Hindlimb muscle (tissue), 1 donor: ENCODE data around the gene OR51B5. TPM values are rescaled to one million over a fixed set of nuclear protein-coding genes. Genes with fewer than 3 reads are reported as not detected.
"Not testable (repeated sequence)": the region's sequence is repeated elsewhere in the genome, so short reads cannot be mapped to it uniquely, and the experiment has no call there.

Experiments
- DNase-seq: peaks from one replicate; pipeline ENCODE4 v3.0.0-alpha.2; 2013
- polyA plus RNA-seq: library from polyadenylated mRNA; unstranded; fragments of 120-200 nt; gene quantifications from one replicate; pipeline ENCODE4 v1.2.1, GENCODE V29; 2013; ENCODE audit not compliant: insufficient read length

Gene OR51B5
- polyA plus RNA-seq, 1 donor, result not detected

DNA sequence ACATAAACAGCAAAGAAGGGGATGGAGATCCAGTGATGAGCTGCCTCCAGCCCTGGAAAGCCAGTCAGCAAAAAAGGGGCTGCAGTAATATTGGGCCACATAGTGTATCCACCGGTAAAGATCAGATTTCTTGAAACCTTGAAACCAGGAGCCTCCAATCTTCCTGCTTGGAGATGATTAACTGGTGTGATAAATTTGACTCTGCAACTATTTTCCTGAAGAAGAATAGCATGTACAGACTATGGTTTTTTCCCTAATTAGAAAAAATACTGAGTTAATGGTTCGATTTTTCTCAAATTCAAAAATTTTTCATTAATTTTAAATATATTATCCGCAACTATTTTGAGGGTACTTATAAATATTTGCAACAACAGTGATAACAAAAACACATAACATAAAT is 19.1 kb downstream of the OR51B5 start, which contains the start of gene OR51B2:
Gene OR51B2 (minus strand): TSS at position 101 of the 400 bp plus-strand sequence. CDS start 0 bp downstream, at position 101.
- DNase-seq, result no peak

DNA sequence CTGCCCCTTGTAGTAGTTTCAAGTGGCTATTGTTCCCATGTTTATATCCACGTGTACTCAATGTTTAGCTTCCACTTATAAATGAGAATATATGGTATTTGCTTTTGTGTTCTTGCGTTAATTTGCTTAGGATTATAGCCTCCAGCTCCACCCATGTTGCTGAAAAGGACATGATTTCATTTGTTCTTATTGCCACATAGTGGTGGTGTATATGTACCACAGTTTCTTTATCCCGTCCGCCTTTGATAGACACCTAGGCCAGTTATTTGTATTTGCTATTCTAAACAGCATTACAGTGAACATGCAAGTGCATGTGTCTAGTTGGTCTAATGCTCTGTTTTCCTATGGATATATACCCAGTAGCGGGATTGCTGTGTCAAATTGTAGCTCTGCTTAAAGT is 26.0 kb downstream of the OR51B5 start:
- no peak for DNase-seq

DNA sequence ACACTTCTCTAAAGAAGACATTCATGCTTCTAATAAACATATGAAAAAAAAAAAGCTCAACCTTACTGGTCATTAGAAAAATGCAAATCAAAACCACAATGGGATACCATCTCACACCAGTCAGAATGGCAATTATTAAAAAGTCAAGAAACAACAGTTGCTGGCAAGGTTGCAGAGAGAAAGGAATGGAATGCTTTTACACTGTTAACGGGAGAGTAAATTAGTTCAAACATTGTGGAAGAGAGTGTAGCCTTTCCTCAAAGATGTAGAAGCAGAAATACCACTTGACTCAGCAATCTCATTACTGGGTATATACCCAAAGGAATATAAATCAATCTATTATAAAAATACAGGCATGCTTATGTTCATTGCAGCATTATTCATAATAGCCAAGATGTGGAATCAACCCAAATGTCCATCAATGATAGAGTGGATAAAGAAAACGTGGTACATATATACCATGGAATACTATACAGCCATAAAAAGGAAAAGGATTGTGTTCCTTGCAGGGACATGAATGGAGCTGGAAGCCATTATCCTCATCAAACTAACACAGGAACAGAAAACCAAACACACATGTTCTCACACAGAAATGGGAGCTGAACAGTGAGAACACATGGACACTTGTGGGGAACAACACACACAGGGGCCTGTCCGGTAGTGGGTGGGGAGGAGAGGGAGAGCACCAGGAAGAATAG is 29.8 kb downstream of the OR51B5 start:
- DNase-seq, result not testable (repeated sequence)

DNA sequence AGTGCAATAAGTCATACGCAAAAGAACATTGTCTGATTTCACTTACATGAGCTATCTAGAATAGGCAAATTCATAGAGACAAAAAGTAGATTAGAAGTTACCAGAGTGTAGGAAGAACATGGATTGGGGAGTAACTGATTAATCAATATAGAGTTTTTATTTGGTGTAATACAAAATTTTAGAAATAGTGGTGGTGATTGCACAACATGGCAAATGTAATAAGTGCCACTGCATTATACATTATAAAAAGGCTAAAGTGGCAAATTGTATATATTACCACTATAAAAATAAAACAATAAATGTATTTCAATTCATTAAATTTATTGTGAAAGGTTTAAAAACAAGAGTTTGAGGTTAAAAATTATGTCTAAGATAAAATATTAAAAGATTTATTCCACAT is 32.9 kb downstream of the OR51B5 start:
- DNase-seq, result no peak

- no peak for DNase-seq
These were observed 35.9 kb downstream of the OR51B5 start for GRCh38 chr11:5307256-5308019.

GRCh38 chr11:5304046-5304445 is 39.3 kb downstream of the OR51B5 start:
- no peak for DNase-seq

DNA sequence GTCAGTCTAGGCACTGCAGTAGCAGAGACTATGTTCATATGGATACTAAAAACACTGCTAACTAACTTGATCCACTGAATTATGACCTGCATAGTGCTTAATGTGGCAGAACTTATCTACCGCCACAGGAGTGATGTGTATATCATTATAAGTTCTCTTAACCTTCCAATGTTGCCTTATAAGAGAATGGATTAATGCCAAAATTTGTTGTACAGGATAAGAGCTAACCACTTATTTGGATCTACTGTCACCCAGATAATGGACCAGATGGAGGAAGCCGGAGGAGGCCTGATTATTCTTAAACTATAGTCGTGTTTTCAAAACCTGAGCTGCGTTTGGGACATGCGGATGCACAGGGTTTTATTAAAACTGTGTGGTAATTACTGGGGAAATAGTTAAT is 39.7 kb downstream of the OR51B5 start:
- DNase-seq, result no peak

- DNase-seq, result no peak
These were observed 41.5 kb downstream of the OR51B5 start, which contains the start of gene OR51B4 for GRCh38 chr11:5301846-5302245. TSS of gene OR51B4 (minus strand) at chr11:5301946. CDS start at chr11:5301946, 0 bp downstream.

GRCh38 chr11:5300251-5300650 is 43.1 kb downstream of the OR51B5 start:
- no peak for DNase-seq

DNA sequence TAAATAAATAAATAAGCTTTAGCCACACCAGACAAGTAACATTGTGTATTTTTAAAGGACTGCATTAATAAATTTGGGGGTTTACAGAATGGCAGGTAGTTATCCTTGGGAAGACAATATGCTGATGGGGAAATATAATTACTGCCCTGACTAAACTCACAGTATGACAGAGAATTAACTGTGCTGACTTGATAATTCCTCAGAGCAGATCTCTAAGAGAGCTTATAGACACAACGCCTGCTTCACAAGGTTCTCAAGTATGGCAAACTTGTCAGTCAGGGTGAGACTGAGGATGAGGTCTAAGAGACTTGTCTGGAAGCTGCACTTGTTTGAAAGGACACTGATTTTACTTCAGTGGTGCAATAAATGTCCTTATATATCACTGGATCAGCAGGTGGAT is 44.9 kb downstream of the OR51B5 start:
- no peak for DNase-seq

- DNase-seq, result no peak
These were observed 45.5 kb downstream of the OR51B5 start for GRCh38 chr11:5297721-5298323.

- DNase-seq, result not testable (repeated sequence)
These were observed 48.9 kb downstream of the OR51B5 start for GRCh38 chr11:5294342-5294995.

DNA sequence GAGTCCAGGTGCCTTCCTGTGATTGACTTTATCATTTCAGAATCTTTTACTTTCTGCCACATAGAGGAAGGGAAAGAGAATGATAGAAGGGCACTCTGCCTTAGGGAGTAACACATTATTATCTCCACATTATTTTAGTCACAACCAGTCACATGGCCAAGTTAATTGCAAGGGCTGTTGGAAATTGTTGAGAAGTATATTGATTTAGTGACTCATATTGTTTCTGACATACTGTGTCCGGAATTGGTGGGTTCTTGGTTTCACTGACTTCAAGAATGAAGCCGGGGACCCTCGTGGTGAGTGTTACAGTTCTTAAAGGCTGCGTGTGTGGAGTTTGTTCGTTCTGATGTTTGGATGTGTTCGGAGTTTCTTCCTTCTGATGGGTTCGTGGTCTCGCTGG is 50.3 kb downstream of the OR51B5 start:
- DNase-seq, result no peak

Other genes starting within 250 kb of the OR51B5 start
- gene OR52A5, start 205.2 kb downstream of the OR51B5 start, polyA plus RNA-seq, result not detected
- gene OR52A1, start 188.8 kb downstream of the OR51B5 start, polyA plus RNA-seq, result not detected
- gene OR51V1, start 142.8 kb downstream of the OR51B5 start, polyA plus RNA-seq, result not detected
- gene HBB, start 116.5 kb downstream of the OR51B5 start, polyA plus RNA-seq, result 122 TPM
- not detected for gene HBD, start 109.0 kb downstream of the OR51B5 start, polyA plus RNA-seq
- gene HBG1, start 93.7 kb downstream of the OR51B5 start, polyA plus RNA-seq, result 7.3 TPM
- 1,834 TPM for gene HBG2, start 88.7 kb downstream of the OR51B5 start, polyA plus RNA-seq
- 4.3 TPM for gene HBE1, start 73.6 kb downstream of the OR51B5 start, polyA plus RNA-seq
- gene OR51B4, start 41.6 kb downstream of the OR51B5 start, polyA plus RNA-seq, result not detected
- not detected for gene OR51B2, start 19.2 kb downstream of the OR51B5 start, polyA plus RNA-seq
- gene OR51B6, start 8.0 kb upstream of the OR51B5 start, polyA plus RNA-seq, result not detected
- not detected for gene OR51M1, start 40.3 kb upstream of the OR51B5 start, polyA plus RNA-seq
- gene OR51Q1, start 78.6 kb upstream of the OR51B5 start, polyA plus RNA-seq, result not detected
- not detected for gene OR51I1, start 98.0 kb upstream of the OR51B5 start, polyA plus RNA-seq
- not detected for gene OR51I2, start 105.8 kb upstream of the OR51B5 start, polyA plus RNA-seq
- not detected for gene OR52D1, start 145.2 kb upstream of the OR51B5 start, polyA plus RNA-seq
- gene UBQLN3, start 166.4 kb upstream of the OR51B5 start, polyA plus RNA-seq, result not detected
- gene UBQLNL, start 173.2 kb upstream of the OR51B5 start, polyA plus RNA-seq, result 0.22 TPM
- not detected for gene OR52H1, start 205.0 kb upstream of the OR51B5 start, polyA plus RNA-seq
- gene OR52B6, start 237.4 kb upstream of the OR51B5 start, polyA plus RNA-seq, result not detected